GM21619 (cell line): ENCODE data around the gene USP2.

Experiments
- ATAC-seq: cut with Tn5 transposase; IDR thresholded peaks from one replicate; pipeline ENCODE4 v1.9.1; 2021; ENCODE audit not compliant: unreplicated experiment

USP2 gene

GRCh38 chr11:119381181-119381988, at the start of gene USP2:
Gene USP2 (minus strand): TSS chr11:119381690. CDS start chr11:119373480, 8,210 bp downstream.
- ATAC-seq, result peak; percentile 99

- no peak for ATAC-seq
Observed at GRCh38 chr11:119427279-119427678, 45.8 kb upstream of the USP2 start.

- ATAC-seq, result no peak
Observed at GRCh38 chr11:119426142-119426541, 44.7 kb upstream of the USP2 start.

DNA sequence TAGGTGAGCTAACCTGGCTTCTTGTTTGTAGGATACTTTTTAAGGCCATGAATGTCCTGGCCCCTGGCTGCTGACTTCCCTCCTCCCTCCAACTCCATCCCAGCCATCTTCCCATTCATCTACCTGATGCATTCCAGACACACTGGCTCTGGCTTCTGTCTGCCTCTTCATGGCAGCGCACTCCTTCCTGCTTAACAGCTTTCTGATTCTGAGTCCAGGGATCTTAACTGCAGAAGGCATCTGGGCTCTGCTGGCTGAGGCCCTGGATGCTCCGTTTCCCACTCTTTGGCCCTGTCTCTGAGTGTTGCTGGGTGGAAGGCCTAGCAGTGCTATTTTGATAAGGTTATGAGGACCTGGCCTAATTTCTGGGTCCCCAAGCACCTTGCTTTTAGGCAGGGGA, 43.3 kb upstream of the USP2 start:
- ATAC-seq, result no peak

- ATAC-seq, result no peak
Observed at GRCh38 chr11:119424276-119424675, 42.8 kb upstream of the USP2 start.

DNA sequence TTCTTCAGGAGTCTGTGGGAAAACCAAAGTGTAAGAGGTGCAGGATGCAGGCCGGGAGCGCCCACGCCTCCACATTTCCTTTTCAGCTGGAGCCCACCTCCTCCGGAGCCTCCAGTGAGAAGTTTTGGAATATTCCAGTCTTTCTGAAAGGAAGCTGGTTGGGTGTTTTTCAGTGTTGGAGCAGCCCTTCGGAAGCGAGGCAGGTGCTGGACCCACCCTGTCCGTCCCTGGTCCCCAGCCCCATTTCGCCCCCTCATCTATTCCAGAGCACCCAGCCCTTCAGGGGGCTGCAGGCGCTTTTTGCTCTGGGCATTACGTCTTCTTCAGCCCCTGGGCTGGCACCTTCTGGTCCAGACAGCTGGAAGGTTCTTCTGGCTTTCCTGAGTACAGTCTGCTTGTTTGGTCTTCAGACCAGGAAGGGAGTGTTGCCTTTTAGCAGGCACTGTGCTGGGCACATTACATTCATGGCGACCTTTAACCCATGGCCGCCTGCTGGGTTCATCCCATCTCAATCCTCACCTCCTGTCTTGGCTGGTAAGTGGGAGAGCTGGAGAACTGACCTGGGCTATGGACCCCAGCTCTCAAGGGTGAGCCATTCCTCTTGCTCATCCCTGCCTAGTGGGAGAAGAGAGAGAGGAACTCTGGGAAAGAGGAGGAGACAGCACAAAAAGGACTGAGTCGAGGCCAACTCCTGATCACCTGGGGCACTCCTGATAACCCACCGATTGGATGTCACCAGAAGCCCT, 42.2 kb upstream of the USP2 start:
- ATAC-seq, result no peak

DNA sequence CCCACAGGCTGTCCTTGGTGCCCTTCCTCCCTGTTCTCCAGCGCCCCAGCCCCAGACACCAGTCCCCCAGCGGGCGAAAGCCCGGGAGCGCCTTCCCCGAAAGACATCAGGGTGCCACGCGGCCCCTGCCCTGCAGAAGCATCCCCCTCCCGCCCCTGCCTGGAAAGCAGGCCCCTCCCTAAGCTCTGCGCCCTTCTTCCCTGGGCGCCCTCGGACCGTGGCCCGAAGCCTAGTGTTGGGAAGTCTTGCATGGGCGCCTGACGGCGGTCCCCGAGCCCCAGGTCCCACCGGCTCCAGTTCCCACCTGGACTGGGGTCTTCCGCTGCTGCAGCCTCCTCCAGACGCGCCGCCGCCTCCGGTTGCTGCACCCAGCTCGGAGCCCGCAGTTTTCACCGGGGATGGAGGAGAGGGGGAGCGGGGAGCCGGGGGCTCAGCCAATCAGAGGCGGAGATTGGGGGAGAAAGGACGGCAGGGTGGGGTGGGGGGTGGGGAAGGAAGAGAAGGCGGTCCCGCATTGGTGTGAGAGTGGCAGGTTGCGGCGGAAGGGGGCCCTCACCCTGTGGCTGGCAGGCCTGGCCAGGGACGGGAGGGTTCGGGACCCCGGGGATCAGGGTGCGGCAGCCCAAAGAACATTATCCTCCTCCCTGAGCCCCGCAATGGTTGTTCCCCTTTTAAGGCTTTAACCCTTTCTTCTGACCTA, 41.5 kb upstream of the USP2 start, which contains the start of gene THY1:
TSS of gene THY1 (minus strand) at position 364 of the 700 bp plus-strand sequence. CDS start 2,267 bp downstream, outside the sequence.
- no peak for ATAC-seq

DNA sequence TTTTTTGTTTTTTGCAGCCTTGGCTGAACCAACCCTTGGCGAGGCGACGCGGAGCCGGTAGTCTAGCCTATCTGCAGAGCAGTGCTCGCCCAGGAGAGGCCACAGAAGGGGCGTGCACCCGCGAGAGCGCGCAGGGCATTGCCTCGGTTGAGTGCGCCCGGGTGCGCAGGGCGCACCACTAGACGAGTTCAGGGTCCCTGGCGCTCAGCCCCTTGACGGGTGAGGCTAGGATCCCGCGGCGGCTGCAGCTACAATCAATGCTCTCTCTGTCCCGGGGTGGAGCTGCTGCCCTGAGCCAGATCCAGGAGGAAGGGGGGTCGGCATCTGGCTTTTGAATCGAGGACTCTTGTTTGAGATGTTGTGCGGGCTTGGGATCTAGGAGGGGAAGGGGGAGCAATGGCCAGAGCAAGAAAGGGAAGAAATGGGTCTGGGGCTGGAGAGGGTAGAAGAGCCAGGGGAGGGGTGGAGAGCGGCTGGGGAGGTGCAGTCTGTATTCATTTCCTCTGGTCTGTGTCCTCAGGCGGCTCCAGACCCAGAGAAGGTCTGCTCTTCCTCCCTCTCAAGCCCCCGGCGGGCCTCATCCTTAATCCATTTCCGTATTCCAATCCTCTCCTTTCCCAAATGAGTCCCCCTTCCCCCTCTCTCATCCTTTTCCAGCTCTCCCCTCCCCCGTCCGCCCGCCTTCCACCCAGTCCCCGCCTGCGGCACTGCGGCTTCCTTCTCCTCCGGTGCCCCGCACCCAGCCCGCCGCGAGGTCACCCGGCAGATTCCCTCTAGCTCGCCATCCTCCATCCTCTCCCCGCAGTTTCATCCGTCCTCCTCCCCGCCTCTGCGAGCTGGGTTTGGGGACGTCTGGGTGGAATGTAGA, 40.7 kb upstream of the USP2 start:
- no peak for ATAC-seq

GRCh38 chr11:119421351-119421750, 39.9 kb upstream of the USP2 start:
- no peak for ATAC-seq

- no peak for ATAC-seq
Observed at GRCh38 chr11:119420631-119421030, 39.1 kb upstream of the USP2 start.

DNA sequence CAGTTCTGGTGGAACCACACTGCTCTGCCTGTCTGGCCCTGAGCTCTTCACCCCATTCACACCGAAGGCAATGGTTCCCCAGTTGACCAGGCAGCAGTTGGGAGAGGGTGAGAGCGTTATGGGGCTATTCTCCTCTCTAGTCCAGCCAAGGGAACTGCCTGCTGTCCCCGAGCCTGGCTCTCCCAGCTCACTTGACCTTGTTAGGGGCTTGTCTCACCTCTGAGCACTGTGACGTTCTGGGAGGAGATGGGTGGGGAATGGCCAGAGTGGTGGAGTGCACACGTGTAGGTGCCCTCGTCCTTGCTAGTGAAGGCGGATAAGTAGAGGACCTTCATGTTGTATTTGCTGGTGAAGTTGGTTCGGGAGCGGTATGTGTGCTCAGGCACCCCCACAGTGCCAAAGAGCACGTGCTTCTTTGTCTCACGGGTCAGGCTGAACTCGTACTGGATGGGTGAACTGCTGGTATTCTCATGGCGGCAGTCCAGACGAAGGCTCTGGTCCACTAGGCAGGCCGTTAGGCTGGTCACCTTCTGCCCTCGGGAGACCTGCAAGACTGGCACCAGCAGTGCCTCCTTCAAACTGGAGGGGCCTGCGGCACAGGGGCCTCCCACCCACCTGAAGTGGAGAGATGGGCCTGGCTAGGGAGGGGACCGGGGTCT, 38.5 kb upstream of the USP2 start:
- no peak for ATAC-seq

- no peak for ATAC-seq
Observed at GRCh38 chr11:119419246-119419645, 37.8 kb upstream of the USP2 start.

- no peak for ATAC-seq
Observed at GRCh38 chr11:119418759-119419158, 37.3 kb upstream of the USP2 start.

- ATAC-seq, result no peak
Observed at GRCh38 chr11:119417726-119418540, 36.4 kb upstream of the USP2 start.

GRCh38 chr11:119416606-119417580, 35.4 kb upstream of the USP2 start:
- ATAC-seq, result no peak

- ATAC-seq, result no peak
Observed at GRCh38 chr11:119415966-119416365, 34.5 kb upstream of the USP2 start.

DNA sequence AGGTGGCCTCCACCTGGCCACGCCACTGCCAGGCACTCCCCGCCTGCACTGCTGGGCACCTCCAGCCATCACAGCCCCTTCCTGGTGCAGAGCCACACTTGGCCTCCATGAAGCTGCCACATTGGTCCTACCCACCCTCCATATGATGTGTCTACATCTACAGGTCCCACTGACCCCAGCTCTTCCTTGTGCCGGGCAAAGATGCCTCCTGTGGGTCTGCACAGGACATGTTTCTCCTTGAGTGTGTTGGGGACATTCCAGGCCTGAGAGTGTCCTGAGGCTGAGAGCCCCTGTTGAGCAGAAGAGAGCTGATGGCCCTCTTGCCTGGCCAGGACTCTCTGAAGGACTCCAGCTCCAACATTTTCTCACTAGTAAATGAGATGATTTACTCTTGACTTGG, 34.0 kb upstream of the USP2 start:
- ATAC-seq, result no peak

DNA sequence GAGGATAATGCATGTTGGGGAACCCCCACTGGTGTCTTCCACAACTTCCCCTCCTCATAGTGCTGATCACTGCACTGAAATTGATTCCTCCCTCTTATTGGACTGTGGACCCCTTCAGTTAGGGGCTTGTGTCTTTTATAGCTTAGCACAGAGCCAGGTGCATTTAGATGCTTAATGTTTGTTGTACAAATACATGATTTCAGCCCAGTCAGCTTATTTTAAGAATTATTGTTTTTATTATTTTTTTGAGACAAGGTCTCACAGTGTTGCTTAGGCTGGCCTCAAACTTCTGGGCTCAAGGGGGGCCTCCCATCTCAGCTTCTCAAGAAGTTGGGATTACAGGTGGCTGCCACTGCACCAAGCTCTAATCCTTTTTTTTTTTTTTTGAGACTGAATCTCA, 33.2 kb upstream of the USP2 start:
- no peak for ATAC-seq
